K562 (cell line): ENCODE results near the gene NPM1. TPM values are rescaled to one million over a fixed set of nuclear protein-coding genes. Genes with fewer than 3 reads are reported as not detected.

Experiments used
- BRD4 ChIP-seq: fragments of 200-600 bp; sonication (generic); IDR thresholded peaks from 2 replicates; pipeline ENCODE4 v1.6.1; 2017; ENCODE audit warnings: inconsistent platforms
- E2F5 ChIP-seq: sonication (generic); formaldehyde crosslinking; IDR thresholded peaks from 2 replicates; pipeline ENCODE4 v1.8.0; 2022; ENCODE audit warnings: mild to moderate bottlenecking, missing genetic modification reagents
- EP300 ChIP-seq: IDR thresholded peaks from 2 replicates; pipeline ENCODE4 v1.6.1; 2012; ENCODE audit warnings: low read length, improper control_type of control experiment
- GATA2 ChIP-seq: sonication (generic); formaldehyde crosslinking; IDR thresholded peaks from 2 replicates; pipeline ENCODE4 v1.4.0; 2020; ENCODE audit warnings: mild to moderate bottlenecking, missing genetic modification reagents
- NBN ChIP-seq: fragments of 450-650 bp; IDR thresholded peaks from 2 replicates; pipeline ENCODE4 v1.6.1; 2016; ENCODE audit warnings: low read depth, mild to moderate bottlenecking
- NEUROD1 ChIP-seq: fragments of 150-350 bp; IDR thresholded peaks from 2 replicates; pipeline ENCODE4 v1.6.1; 2014; ENCODE audit warnings: borderline replicate concordance, low read length, low read depth; ENCODE audit not compliant: partially characterized antibody
- RNF2 ChIP-seq: sonication (generic); IDR thresholded peaks from 2 replicates; pipeline ENCODE4 v1.6.1; 2016
- SAFB ChIP-seq: fragments of 200-400 bp; formaldehyde crosslinking; IDR thresholded peaks from 2 replicates; pipeline ENCODE4 v1.6.1; 2017; ENCODE audit warnings: low read depth, low read length, borderline replicate concordance
- SRSF1 ChIP-seq: fragments of 200-400 bp; formaldehyde crosslinking; IDR thresholded peaks from 2 replicates; pipeline ENCODE4 v1.6.1; 2017; ENCODE audit warnings: mild to moderate bottlenecking, low read depth, low read length, moderate library complexity
- ZBTB17 ChIP-seq: fragments of 450-650 bp; formaldehyde crosslinking; IDR thresholded peaks from 2 replicates; pipeline ENCODE4 v1.4.0; 2020; ENCODE audit warnings: mild to moderate bottlenecking
- polyA plus RNA-seq, 8 experiments: library from polyadenylated mRNA; depleted of rRNA in 4 of 8; stranded (reverse) in 5 of 8; unstranded in 3 of 8; fragments of >200 nt; fragmentation: Nextera tagmentation in 2 of 8; fragmentation: Illumina TruSeq in 1 of 8; extraction: Ambion mirVana in 2 of 8; extraction: Trizol in 1 of 8; gene quantifications; 2 replicates each; pipeline versions ENCODE4 v1.2.1 to v1.2.3, GENCODE V29; 2011 to 2014; ENCODE audit warnings: inconsistent platforms in 1 of 8, missing spikeins in 1 of 8
- total RNA-seq, 7 experiments: library from RNA; depleted of rRNA in 6 of 7; stranded (reverse); fragments of >200 nt in 6 of 7; fragmentation: Illumina TruSeq in 2 of 7; extraction: Trizol in 2 of 7; gene quantifications; 2 replicates each; pipeline versions ENCODE4 v1.2.1 to v1.2.3, GENCODE V29; 2011 to 2021; ENCODE audit warnings: low replicate concordance in 1 of 7
- TF ChIP-seq, protein P1 (sequence below): fragments of 450-650 bp; IDR thresholded peaks from 2 replicates; pipeline ENCODE4 v1.6.1; 2016; ENCODE audit warnings: mild to moderate bottlenecking, moderate library complexity
- TF ChIP-seq, protein P2 (sequence below): sonication (generic); formaldehyde crosslinking; IDR thresholded peaks from 2 replicates; pipeline ENCODE4 v1.9.0; 2022; ENCODE audit warnings: mild to moderate bottlenecking, missing genetic modification reagents

NPM1 gene
- total and polyA plus RNA-seq, 9 of the 15 experiments (the other 6 are each of a cell fraction or from before 2014, with no cell fraction given), result 2,438 to 6,909 (median 5,639) TPM

DNA sequence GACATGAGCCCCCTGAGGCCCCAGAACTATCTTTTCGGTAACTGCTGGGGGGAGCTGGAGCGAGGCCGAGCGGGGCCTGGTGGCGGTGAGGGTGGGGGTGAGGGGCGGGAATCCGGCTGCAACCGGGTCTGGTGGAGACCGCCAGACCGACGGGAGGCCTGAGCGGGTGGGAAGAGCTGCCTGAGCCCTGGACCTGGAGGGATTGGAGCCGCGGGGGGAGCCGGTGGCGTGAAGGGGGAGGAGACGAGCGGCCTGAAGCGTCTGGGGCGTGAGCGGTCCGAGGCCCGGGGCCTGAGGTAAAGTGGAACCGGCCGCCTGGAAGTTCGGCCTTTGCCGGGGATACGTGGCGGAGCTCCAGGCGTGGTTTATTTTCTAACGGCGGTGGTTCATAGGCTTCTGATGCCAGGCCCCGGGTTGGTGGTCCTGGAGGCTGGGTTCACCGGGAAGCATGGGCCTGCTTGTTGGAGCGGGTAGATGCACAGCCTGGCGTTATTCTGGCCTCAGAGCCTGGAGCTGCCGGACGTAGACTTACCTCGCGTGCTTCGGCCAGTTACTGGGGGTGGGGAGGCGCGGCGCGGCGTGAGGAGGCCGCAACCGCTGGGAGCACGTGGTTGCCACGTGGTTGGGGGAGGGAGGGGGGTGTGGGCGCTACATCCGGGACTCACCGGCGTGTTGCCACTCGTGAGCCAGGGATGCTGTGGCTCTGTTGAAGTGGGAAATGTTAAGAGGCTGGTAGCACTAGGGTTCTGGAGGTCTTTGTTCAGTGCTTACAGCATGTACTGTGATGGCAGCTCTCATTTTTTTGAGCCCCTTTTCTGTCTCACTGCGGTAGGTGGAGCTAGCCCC lies 544 bp downstream of the NPM1 start (continued):
- 0 out of 2 replicates have a peak, but pooled peaks have one; percentile 18 for TF ChIP-seq NBN
- TF ChIP-seq SAFB, result peak; percentile 64; the same call in 1 of the 2 replicates
- no peak for TF ChIP-seq EP300
- peak; percentile 52 for TF ChIP-seq SRSF1
- TF ChIP-seq NEUROD1, result peak; percentile 19
- 0 out of 2 replicates have a peak, but pooled peaks have one; percentile 35 for TF ChIP-seq ZBTB17
- TF ChIP-seq E2F5 (CRISPR knock-in tag), result 0 out of 2 replicates have a peak, but pooled peaks have one; percentile 48
- no peak for TF ChIP-seq BRD4
- TF ChIP-seq, protein P1, sequence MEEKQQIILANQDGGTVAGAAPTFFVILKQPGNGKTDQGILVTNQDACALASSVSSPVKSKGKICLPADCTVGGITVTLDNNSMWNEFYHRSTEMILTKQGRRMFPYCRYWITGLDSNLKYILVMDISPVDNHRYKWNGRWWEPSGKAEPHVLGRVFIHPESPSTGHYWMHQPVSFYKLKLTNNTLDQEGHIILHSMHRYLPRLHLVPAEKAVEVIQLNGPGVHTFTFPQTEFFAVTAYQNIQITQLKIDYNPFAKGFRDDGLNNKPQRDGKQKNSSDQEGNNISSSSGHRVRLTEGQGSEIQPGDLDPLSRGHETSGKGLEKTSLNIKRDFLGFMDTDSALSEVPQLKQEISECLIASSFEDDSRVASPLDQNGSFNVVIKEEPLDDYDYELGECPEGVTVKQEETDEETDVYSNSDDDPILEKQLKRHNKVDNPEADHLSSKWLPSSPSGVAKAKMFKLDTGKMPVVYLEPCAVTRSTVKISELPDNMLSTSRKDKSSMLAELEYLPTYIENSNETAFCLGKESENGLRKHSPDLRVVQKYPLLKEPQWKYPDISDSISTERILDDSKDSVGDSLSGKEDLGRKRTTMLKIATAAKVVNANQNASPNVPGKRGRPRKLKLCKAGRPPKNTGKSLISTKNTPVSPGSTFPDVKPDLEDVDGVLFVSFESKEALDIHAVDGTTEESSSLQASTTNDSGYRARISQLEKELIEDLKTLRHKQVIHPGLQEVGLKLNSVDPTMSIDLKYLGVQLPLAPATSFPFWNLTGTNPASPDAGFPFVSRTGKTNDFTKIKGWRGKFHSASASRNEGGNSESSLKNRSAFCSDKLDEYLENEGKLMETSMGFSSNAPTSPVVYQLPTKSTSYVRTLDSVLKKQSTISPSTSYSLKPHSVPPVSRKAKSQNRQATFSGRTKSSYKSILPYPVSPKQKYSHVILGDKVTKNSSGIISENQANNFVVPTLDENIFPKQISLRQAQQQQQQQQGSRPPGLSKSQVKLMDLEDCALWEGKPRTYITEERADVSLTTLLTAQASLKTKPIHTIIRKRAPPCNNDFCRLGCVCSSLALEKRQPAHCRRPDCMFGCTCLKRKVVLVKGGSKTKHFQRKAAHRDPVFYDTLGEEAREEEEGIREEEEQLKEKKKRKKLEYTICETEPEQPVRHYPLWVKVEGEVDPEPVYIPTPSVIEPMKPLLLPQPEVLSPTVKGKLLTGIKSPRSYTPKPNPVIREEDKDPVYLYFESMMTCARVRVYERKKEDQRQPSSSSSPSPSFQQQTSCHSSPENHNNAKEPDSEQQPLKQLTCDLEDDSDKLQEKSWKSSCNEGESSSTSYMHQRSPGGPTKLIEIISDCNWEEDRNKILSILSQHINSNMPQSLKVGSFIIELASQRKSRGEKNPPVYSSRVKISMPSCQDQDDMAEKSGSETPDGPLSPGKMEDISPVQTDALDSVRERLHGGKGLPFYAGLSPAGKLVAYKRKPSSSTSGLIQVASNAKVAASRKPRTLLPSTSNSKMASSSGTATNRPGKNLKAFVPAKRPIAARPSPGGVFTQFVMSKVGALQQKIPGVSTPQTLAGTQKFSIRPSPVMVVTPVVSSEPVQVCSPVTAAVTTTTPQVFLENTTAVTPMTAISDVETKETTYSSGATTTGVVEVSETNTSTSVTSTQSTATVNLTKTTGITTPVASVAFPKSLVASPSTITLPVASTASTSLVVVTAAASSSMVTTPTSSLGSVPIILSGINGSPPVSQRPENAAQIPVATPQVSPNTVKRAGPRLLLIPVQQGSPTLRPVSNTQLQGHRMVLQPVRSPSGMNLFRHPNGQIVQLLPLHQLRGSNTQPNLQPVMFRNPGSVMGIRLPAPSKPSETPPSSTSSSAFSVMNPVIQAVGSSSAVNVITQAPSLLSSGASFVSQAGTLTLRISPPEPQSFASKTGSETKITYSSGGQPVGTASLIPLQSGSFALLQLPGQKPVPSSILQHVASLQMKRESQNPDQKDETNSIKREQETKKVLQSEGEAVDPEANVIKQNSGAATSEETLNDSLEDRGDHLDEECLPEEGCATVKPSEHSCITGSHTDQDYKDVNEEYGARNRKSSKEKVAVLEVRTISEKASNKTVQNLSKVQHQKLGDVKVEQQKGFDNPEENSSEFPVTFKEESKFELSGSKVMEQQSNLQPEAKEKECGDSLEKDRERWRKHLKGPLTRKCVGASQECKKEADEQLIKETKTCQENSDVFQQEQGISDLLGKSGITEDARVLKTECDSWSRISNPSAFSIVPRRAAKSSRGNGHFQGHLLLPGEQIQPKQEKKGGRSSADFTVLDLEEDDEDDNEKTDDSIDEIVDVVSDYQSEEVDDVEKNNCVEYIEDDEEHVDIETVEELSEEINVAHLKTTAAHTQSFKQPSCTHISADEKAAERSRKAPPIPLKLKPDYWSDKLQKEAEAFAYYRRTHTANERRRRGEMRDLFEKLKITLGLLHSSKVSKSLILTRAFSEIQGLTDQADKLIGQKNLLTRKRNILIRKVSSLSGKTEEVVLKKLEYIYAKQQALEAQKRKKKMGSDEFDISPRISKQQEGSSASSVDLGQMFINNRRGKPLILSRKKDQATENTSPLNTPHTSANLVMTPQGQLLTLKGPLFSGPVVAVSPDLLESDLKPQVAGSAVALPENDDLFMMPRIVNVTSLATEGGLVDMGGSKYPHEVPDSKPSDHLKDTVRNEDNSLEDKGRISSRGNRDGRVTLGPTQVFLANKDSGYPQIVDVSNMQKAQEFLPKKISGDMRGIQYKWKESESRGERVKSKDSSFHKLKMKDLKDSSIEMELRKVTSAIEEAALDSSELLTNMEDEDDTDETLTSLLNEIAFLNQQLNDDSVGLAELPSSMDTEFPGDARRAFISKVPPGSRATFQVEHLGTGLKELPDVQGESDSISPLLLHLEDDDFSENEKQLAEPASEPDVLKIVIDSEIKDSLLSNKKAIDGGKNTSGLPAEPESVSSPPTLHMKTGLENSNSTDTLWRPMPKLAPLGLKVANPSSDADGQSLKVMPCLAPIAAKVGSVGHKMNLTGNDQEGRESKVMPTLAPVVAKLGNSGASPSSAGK, result peak; percentile 95
- no peak for TF ChIP-seq GATA2
- peak; percentile 70 for TF ChIP-seq RNF2
- TF ChIP-seq, protein P2, sequence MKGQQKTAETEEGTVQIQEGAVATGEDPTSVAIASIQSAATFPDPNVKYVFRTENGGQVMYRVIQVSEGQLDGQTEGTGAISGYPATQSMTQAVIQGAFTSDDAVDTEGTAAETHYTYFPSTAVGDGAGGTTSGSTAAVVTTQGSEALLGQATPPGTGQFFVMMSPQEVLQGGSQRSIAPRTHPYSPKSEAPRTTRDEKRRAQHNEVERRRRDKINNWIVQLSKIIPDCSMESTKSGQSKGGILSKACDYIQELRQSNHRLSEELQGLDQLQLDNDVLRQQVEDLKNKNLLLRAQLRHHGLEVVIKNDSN (CRISPR knock-in tag), result peak; percentile 91
